Heart left ventricle (tissue), 16 donors: ENCODE measurements around the gene MFSD8. TPM values are rescaled to one million over a fixed set of nuclear protein-coding genes. Genes with fewer than 3 reads are reported as not detected.

Source experiments
- ATAC-seq, 4 donors: fragments of 200-7000 bp; cut with Tn5 transposase; one replicate each; pipeline ENCODE4 v1.9.1; 2020 to 2022; ENCODE audit warnings: moderate library complexity in 4 of 4, mild to moderate bottlenecking in 3 of 4, moderate number of reproducible peaks in 1 of 4
- DNase-seq, 5 donors: peaks; one replicate each; pipeline ENCODE4 v3.0.0-alpha.2; 2020
- H3K27ac ChIP-seq, 12 donors: fragments of 200-600 bp; sonication (generic) in 4 of 12; one replicate each; pipeline versions ENCODE4 v1.5.0 to v1.8.0; 2016 to 2022; ENCODE audit warnings: mild to moderate bottlenecking in 2 of 12
- H3K27me3 ChIP-seq, 9 donors: fragments of 200-600 bp; sonication (generic) in 2 of 9; one replicate each; pipeline versions ENCODE4 v1.5.1 to v1.8.0; 2016 to 2022; ENCODE audit warnings: mild to moderate bottlenecking in 3 of 9
- H3K36me3 ChIP-seq, 9 donors: fragments of 200-600 bp; sonication (generic) in 2 of 9; one replicate each; pipeline versions ENCODE4 v1.5.0 to v1.8.0; 2018 to 2022; ENCODE audit warnings: mild to moderate bottlenecking in 2 of 9
- H3K4me1 ChIP-seq, 12 donors: fragments of 200-600 bp; sonication (generic) in 4 of 12; one replicate each; pipeline versions ENCODE4 v1.5.0 to v1.8.0; 2016 to 2022; ENCODE audit warnings: mild to moderate bottlenecking in 3 of 12
- H3K4me3 ChIP-seq, 12 donors: fragments of 200-600 bp; sonication (generic) in 4 of 12; one replicate each; pipeline versions ENCODE4 v1.5.0 to v1.8.0; 2017 to 2022; ENCODE audit warnings: mild to moderate bottlenecking in 9 of 12, moderate library complexity in 4 of 12
- H3K9me3 ChIP-seq, 12 donors: fragments of 200-600 bp; sonication (generic) in 4 of 12; one replicate each; pipeline versions ENCODE4 v1.5.0 to v1.8.0; 2016 to 2022; ENCODE audit warnings: mild to moderate bottlenecking in 1 of 12
- POLR2A ChIP-seq, 2 donors: fragments of 450-650 bp; IDR thresholded peaks; one replicate each; pipeline ENCODE4 v1.6.1; 2017; ENCODE audit warnings: antibody characterized with exemption in 2 of 2, mild to moderate bottlenecking in 2 of 2, moderate library complexity in 2 of 2
- WGBS, 4 donors: extraction: QIAGEN DNeasy Blood & Tissue Kit in 2 of 4; methylation state at CpG; one replicate each; pipeline versions ENCODE4 v1.1.5 to v1.1.7; 2013 to 2018; 5-methylcytosine and 5-hydroxymethylcytosine counted together
- intact Hi-C, 10 donors: fragments of 100-400 bp; cut with DNase I; formaldehyde crosslinking; loops; one replicate each; pipeline versions ENCODE4 v1.11.1 to v1.14.2; 2022
- polyA plus RNA-seq, 2 donors: library from polyadenylated mRNA; stranded (reverse); fragments of 200-250 nt; gene quantifications; one replicate each; pipeline ENCODE4 v1.2.3, GENCODE V29; 2013
- total RNA-seq, 9 donors: library from RNA; depleted of rRNA in 2 of 9; stranded (reverse); fragments of >200 nt in 2 of 9; fragmentation: NEBNext Ultra II Directional in 3 of 9; extraction: Animal tissue kit (Norgen Biotek cat#: 25700) in 3 of 9; gene quantifications; one replicate each; pipeline versions ENCODE4 v1.1.0 to v1.2.4, GENCODE V29; 2016 to 2023
- TF ChIP-seq, protein P1 (sequence below), 12 donors: fragments of 200-600 bp; sonication (generic) in 4 of 12; IDR thresholded peaks; one replicate each; pipeline versions ENCODE4 v1.5.0 to v1.8.0; 2018 to 2022; ENCODE audit warnings: antibody characterized with exemption in 12 of 12, mild to moderate bottlenecking in 5 of 12
- donor health status: ischemic (EF 13 %, LVEDD 7.1; RV severe dilation, severe dysfunction).
- donor health status: healthy with polysubstance abuse.
- donor health status: DM: no; HTN: yes; CAD: no.
- donor health status: DM: no; HTN: no; CAD: no.
- donor health status: ischemic (EF 25% LVEDD 6.9; RV normal size, moderate dysfunction).
- donor health status: ischemic (EF 25% LVEDD 5.7; RV mildly dilated, moderate dysfunction).
- donor health status: healthy.
- donor health status: DM: yes; HTN: yes; CAD: no.
- donor health status: ischemic (EF 35%, LVEDD 5.7; RV mildly dilated, moderate dysfunction).
- donor health status: nonischemic (EF 11% LVEDD 7.7; RV severe dilation, severe dysfunction).
- donor health status: DM: yes; HTN: yes; CAD: no.
- donor health status: PGD.
- donor health status: ischemic (EF 29% LVEDD 5.4; RV normal size, mild dysfunction).
- donor health status: nonischemic (EF 23%, LVEDD 6.1; RV moderate dilation, normal function).

Gene MFSD8
- total and polyA plus RNA-seq, 11 donors = 4.1 to 17.4 (median 9.7) TPM

DNA sequence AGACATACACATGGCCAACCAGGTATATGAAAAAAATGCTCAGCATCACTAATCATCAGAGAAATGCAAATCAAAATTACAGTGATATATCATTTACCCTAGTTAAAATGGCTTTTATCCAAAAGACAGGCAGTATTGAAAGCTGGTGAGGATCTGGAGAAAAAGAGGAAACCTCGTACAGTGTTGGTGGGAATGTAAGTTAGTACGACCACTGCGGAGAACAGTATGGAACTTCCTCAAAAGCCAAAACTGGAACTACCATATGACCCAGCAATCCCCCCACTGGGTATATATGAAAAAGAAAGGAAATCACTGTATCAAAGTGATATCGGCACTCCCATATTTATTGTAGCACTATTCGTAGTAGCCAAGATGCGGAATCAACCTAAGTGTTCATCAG, 23.7 kb upstream of the MFSD8 start:
- no peak for TF ChIP-seq POLR2A (IDR thresholded peaks at IDR 0.05)
- DNase-seq (no peak), ATAC-seq (no peak)
- WGBS, 4 donors = 92 to 94% (median 93%) methylated on average over 6 of the region's 6 CpGs
- Histone ChIP-seq H3K36me3 (peaks cover 0 to 93% (median 41%) of the 10 kb centered on the region in 9 donors), H3K4me3 (no peak overlapping the region), H3K9me3 (no peaks in the 10 kb centered on the region), H3K4me1 (peaks cover 0 to 10% (median 0%) of the 10 kb centered on the region in 12 donors), H3K27ac (no peak overlapping the region), H3K27me3 (no peaks in the 10 kb centered on the region)
- intact Hi-C loops = no loop called here

DNA sequence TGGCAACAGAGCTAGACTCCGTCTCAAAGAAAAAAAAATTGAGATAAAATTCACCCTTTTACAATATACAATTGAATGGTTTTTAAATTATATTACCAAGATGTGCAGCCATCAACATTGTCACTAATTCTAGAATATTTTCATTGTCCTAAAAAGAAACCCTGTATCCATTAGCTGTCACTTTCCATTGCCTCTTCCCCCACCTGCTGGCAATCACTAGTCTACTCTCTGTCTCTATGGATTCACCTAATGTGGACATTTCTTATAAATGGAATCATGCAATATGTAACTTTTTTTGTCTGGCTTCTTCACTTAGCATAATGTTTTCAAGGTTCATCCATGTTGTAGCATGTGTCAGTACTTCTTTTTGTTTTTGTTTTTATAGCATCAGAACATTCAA, 21.0 kb upstream of the MFSD8 start:
- ATAC-seq = no peak
- 88 to 98% (median 91%) methylated on average over 1 of the region's 1 CpG for WGBS, 4 donors
- TF ChIP-seq, protein P1, sequence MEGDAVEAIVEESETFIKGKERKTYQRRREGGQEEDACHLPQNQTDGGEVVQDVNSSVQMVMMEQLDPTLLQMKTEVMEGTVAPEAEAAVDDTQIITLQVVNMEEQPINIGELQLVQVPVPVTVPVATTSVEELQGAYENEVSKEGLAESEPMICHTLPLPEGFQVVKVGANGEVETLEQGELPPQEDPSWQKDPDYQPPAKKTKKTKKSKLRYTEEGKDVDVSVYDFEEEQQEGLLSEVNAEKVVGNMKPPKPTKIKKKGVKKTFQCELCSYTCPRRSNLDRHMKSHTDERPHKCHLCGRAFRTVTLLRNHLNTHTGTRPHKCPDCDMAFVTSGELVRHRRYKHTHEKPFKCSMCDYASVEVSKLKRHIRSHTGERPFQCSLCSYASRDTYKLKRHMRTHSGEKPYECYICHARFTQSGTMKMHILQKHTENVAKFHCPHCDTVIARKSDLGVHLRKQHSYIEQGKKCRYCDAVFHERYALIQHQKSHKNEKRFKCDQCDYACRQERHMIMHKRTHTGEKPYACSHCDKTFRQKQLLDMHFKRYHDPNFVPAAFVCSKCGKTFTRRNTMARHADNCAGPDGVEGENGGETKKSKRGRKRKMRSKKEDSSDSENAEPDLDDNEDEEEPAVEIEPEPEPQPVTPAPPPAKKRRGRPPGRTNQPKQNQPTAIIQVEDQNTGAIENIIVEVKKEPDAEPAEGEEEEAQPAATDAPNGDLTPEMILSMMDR (IDR thresholded peaks at IDR 0.05) = peak in 2 of 12 donors; percentile 11 to 21
- no peak for TF ChIP-seq POLR2A (IDR thresholded peaks at IDR 0.05)
- no peaks in the 10 kb centered on the region for H3K9me3 ChIP-seq
- no peak overlapping the region for H3K4me3 ChIP-seq
- H3K27me3 ChIP-seq = no peaks in the 10 kb centered on the region
- intact Hi-C loops = no loop called here
- peaks cover 0 to 74% (median 41%) of the 10 kb centered on the region in 9 donors for H3K36me3 ChIP-seq
- no peak for DNase-seq
- H3K27ac ChIP-seq = no peak overlapping the region
- H3K4me1 ChIP-seq = peaks cover 0 to 6% (median 0%) of the 10 kb centered on the region in 12 donors

DNA sequence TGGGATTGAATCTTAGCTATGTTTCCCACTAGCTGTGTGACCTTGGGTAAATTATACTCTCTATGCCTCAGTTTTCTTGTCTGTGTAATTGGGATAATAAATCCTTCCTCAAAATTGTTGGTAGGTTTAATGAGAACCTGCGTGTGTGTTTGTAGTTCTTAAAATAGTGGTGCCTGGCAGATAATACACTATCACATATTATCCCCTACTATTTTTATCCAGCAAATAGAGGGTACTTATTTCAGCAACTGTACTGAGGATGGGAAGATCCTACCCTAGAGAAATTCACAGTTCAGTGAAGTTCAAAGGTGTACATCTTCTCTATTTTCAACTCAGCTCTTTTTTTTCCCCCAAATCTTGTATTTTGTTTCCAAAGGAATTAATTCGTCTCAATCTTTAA, 17.5 kb upstream of the MFSD8 start:
- TF ChIP-seq, protein P1 (IDR thresholded peaks at IDR 0.05) = no peak
- no peak for TF ChIP-seq POLR2A (IDR thresholded peaks at IDR 0.05)
- H3K27me3 ChIP-seq = no peaks in the 10 kb centered on the region
- no peak overlapping the region for H3K4me3 ChIP-seq
- peaks cover 0 to 6% (median 0%) of the 10 kb centered on the region in 12 donors for H3K4me1 ChIP-seq
- H3K27ac ChIP-seq = peak overlapping the region in 1 of 12 donors; percentile 34
- 61 to 72% (median 68%) methylated on average over 2 of the region's 2 CpGs for WGBS, 4 donors
- ATAC-seq = peak; percentile 34 to 72 (median 66)
- peaks cover 0 to 13% (median 2%) of the 10 kb centered on the region in 12 donors for H3K9me3 ChIP-seq
- intact Hi-C loops = no loop called here
- no peak for DNase-seq
- peaks cover 0 to 54% (median 30%) of the 10 kb centered on the region in 9 donors for H3K36me3 ChIP-seq

DNA sequence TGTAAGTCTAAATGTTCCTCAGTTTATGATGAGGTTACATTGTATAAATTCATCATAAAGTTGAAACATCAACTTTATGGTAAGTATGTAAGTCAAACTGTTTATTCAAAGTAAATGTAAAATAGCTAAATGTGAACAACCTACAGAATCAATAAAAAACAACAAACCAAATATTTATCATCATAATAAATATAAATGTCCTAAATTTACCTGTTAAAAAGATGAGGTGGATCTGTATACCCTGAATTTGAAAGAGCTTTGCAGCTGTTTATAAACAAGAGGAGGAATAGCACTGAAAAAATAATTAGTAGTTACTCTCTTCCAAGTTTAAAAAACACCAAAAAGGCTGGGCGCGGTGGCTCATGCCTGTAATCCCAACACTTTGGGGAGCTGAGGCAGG, 14.0 kb upstream of the MFSD8 start:
- no peaks in the 10 kb centered on the region for H3K27me3 ChIP-seq
- H3K4me3 ChIP-seq = no peak overlapping the region
- no peak overlapping the region for H3K27ac ChIP-seq
- H3K9me3 ChIP-seq = peaks cover 0 to 13% (median 2%) of the 10 kb centered on the region in 12 donors
- no peak for TF ChIP-seq POLR2A (IDR thresholded peaks at IDR 0.05)
- TF ChIP-seq, protein P1 (IDR thresholded peaks at IDR 0.05) = no peak
- peaks cover 0 to 12% (median 0%) of the 10 kb centered on the region in 12 donors for H3K4me1 ChIP-seq
- intact Hi-C loops = loop anchor here in 1 of 10 donors (10.0 kb wide), 1 partner anchor 174 kb away; no protein-coding TSS in a partner anchor
- 98 to 100% (median 100%) methylated on average over 2 of the region's 2 CpGs for WGBS, 4 donors
- DNase-seq = no peak
- ATAC-seq = no peak
- H3K36me3 ChIP-seq = peaks cover 0 to 24% (median 4%) of the 10 kb centered on the region in 9 donors
